ENCODE results near the gene COL27A1. TPM values are rescaled to one million over a fixed set of nuclear protein-coding genes. Genes with fewer than 3 reads are reported as not detected.

COL27A1 gene
- total RNA-seq, 3 donors from 2014 or later: 3.5 to 22.0 (median 6.7) TPM

DNA sequence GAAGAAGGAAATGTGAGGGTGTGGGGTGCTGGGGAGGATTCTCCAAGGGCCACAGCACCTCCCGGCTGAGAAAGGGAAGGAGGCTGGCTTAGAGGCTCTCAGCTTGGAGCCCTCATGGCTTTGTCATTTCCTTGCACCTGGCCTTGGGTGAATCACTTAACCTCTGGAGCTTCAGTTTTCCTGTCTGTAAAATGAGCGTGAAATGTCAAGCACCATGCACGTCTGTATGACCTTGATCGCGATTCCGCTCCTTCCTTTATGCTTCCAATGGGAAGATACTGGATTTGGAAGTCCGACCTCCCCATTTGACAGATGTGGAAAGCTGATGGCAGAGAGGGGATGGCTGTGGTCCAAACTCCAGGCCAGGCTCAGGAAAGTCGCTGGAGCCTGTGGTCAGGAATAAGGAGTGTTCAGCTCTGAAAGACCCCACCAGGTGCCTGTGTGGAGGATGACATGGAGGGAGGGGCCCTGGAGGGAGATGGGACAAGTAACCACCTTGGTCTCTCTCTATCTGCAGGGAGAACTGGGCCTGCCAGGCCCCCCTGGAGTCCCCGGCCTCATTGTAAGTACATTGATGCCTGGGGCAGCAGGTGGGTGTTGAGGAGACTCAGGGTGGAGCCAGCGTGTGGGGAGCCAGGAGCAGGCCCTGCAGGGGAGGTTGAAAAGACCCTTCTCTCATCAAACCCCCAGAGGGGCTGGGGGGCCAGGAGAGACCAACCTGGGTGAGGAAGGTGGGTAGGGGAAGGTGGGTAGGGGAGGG, 66.5 kb downstream of the COL27A1 start:
- Histone ChIP-seq H3K27me3 (no peaks in the 10 kb centered on the region), H3K4me1 (no peaks in the 10 kb centered on the region), H3K4me3 (no peak overlapping the region), H3K27ac (no peak overlapping the region), H3K9me3 (no peaks in the 10 kb centered on the region), H3K36me3 (no peaks in the 10 kb centered on the region)
- intact Hi-C loops (cut with DNase I; ENCODE audit: low total_unique reads): no loop called here
- TF ChIP-seq, protein P1, sequence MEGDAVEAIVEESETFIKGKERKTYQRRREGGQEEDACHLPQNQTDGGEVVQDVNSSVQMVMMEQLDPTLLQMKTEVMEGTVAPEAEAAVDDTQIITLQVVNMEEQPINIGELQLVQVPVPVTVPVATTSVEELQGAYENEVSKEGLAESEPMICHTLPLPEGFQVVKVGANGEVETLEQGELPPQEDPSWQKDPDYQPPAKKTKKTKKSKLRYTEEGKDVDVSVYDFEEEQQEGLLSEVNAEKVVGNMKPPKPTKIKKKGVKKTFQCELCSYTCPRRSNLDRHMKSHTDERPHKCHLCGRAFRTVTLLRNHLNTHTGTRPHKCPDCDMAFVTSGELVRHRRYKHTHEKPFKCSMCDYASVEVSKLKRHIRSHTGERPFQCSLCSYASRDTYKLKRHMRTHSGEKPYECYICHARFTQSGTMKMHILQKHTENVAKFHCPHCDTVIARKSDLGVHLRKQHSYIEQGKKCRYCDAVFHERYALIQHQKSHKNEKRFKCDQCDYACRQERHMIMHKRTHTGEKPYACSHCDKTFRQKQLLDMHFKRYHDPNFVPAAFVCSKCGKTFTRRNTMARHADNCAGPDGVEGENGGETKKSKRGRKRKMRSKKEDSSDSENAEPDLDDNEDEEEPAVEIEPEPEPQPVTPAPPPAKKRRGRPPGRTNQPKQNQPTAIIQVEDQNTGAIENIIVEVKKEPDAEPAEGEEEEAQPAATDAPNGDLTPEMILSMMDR (IDR thresholded peaks at IDR 0.05): no peak
- no peak for TF ChIP-seq POLR2AphosphoS5 (IDR thresholded peaks at IDR 0.05)
- no peak for TF ChIP-seq POLR2A (IDR thresholded peaks at IDR 0.05)
- DNase-seq (ENCODE audit: low spot score in 2 of 2): no peak

DNA sequence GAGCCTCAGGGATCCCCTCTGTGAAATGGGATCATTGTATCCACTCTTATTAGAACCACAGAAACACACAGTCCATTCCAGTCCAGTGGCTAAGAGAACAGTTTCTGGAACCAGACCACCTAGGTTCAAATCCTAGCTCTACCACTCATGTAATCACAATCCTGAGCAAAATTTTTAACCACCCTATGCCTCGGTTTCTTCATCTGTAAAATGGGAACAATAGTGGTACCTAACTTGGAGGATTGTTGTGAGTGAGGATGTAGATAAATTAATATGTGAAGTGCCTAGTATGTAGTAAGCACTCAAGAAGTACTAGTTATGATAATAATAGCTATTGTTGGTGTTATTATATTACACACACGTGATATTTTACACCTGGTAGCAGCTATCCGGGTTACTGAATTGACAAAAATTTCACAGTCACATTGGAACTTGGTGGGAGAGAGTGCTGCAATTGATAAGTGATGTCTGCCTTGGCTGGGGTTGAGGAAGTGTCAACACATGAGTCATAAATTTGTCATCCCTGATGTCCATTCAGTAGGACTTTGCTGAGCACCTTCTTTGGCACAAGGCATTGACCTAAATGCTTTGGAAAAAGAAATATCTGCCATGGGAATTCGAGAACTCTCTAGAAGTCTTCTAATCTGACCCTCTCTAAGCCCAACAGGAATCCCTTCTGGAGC, 68.4 kb downstream of the COL27A1 start:
- no peaks in the 10 kb centered on the region for H3K36me3 ChIP-seq
- H3K4me1 ChIP-seq: no peaks in the 10 kb centered on the region
- no peaks in the 10 kb centered on the region for H3K27me3 ChIP-seq
- no peaks in the 10 kb centered on the region for H3K9me3 ChIP-seq
- intact Hi-C loops (cut with DNase I; ENCODE audit: low total_unique reads): no loop called here
- H3K4me3 ChIP-seq: no peak overlapping the region
- DNase-seq (ENCODE audit: low spot score in 2 of 2): no peak
- TF ChIP-seq, protein P1 (IDR thresholded peaks at IDR 0.05): no peak
- TF ChIP-seq POLR2AphosphoS5 (IDR thresholded peaks at IDR 0.05): no peak
- no peak for TF ChIP-seq POLR2A (IDR thresholded peaks at IDR 0.05)
- H3K27ac ChIP-seq: peak overlapping the region; percentile 14 to 68

DNA sequence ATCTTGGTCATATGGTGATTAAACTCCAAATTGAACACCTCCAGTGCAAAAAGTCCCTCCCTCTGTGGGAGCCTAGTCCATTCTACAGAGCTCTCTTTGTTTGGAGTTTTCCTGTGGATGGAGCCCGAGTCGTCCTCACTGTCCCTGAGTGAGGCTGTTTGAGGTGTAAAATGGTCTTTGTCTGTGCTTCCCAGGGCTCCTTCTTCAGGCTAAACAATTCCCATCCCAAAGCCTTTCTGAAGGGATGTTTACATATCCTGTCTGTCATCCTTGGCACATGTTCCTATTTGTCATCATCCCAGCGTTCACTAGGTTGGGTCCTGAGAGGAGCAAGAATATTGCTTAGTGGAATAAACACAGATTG, 68.9 kb downstream of the COL27A1 start:
- Histone ChIP-seq H3K4me1 (no peaks in the 10 kb centered on the region), H3K36me3 (no peaks in the 10 kb centered on the region), H3K9me3 (no peaks in the 10 kb centered on the region), H3K27me3 (no peaks in the 10 kb centered on the region), H3K4me3 (no peak overlapping the region), H3K27ac (peak overlapping the region; percentile 14 to 68)
- TF ChIP-seq POLR2AphosphoS5 (IDR thresholded peaks at IDR 0.05): no peak
- TF ChIP-seq, protein P1 (IDR thresholded peaks at IDR 0.05): no peak
- no peak for TF ChIP-seq POLR2A (IDR thresholded peaks at IDR 0.05)
- intact Hi-C loops (cut with DNase I; ENCODE audit: low total_unique reads): no loop called here
- DNase-seq (ENCODE audit: low spot score in 2 of 2): no peak

DNA sequence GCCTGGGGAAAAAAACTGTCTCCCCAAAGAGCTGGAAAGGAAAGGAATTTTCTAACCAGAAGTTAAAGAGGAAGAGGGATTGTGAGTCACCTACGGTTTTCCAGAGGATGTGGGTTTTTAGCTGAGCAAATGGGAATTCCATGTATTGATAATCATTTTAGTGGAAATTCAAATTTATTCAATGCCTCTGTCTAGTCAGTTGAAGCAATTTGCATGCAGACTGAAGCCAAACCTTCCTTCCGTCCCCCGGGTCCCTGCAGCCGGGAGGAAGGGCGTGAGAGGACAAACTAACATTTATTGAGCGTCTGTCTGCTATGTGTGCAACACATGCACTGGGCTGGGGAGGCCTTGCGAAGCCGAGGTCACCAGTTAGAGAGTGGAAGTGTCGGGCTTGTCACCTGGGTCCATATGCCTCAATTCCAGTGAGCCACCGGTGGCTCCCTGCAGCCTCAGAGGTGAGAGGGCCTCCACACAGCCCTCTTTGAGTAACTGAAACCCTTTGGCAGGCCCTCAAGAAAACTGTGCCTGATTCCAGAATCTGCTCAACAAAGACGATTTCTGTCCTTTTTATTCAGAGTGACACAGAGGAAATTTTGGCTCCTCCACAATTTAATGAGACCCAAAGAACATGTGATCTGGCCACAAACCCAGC, 70.3 kb downstream of the COL27A1 start:
- H3K27ac ChIP-seq: no peak overlapping the region
- no peaks in the 10 kb centered on the region for H3K4me1 ChIP-seq
- intact Hi-C loops (cut with DNase I; ENCODE audit: low total_unique reads): no loop called here
- TF ChIP-seq, protein P1 (IDR thresholded peaks at IDR 0.05): no peak
- no peak for TF ChIP-seq POLR2A (IDR thresholded peaks at IDR 0.05)
- H3K27me3 ChIP-seq: no peaks in the 10 kb centered on the region
- DNase-seq (ENCODE audit: low spot score in 2 of 2): no peak
- no peaks in the 10 kb centered on the region for H3K36me3 ChIP-seq
- H3K9me3 ChIP-seq: no peaks in the 10 kb centered on the region
- H3K4me3 ChIP-seq: no peak overlapping the region
